ENCODE data around the gene DAB2IP. TPM values are rescaled to one million over a fixed set of nuclear protein-coding genes. Genes with fewer than 3 reads are reported as not detected.

The DAB2IP gene
- polyA plus RNA-seq, 1 donor (not counting 4 experiments of a cell fraction or from before 2014, with no cell fraction given), result 28.6 TPM

GRCh38 chr9:121638901-121639592 lies 12.4 kb upstream of the DAB2IP start:
- DNase-seq (ENCODE audit: low read depth, low spot score), result no peak
- no peaks in the 10 kb centered on the region for H3K79me2 ChIP-seq (ENCODE audit: control insufficient read depth, insufficient read depth, low read length)
- H2AFZ ChIP-seq (ENCODE audit: control insufficient read depth, low read length), result no peak overlapping the region
- dilution Hi-C loops (cut with MboI; ENCODE audit: extremely low pct_ligation_motif_present, low sequenced_read_pairs), result no loop called here
- TF ChIP-seq, protein P1, sequence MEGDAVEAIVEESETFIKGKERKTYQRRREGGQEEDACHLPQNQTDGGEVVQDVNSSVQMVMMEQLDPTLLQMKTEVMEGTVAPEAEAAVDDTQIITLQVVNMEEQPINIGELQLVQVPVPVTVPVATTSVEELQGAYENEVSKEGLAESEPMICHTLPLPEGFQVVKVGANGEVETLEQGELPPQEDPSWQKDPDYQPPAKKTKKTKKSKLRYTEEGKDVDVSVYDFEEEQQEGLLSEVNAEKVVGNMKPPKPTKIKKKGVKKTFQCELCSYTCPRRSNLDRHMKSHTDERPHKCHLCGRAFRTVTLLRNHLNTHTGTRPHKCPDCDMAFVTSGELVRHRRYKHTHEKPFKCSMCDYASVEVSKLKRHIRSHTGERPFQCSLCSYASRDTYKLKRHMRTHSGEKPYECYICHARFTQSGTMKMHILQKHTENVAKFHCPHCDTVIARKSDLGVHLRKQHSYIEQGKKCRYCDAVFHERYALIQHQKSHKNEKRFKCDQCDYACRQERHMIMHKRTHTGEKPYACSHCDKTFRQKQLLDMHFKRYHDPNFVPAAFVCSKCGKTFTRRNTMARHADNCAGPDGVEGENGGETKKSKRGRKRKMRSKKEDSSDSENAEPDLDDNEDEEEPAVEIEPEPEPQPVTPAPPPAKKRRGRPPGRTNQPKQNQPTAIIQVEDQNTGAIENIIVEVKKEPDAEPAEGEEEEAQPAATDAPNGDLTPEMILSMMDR (optimal IDR thresholded peaks at IDR 0.05 in 1 of 3, IDR thresholded peaks at IDR 0.05 in 1 of 3, conservative IDR thresholded peaks at IDR 0.05 in 1 of 3; ENCODE audit: extremely low read depth in 1 of 3, insufficient read depth in 2 of 3, low read length in 3 of 3), result no peak
- TF ChIP-seq EZH2 (IDR thresholded peaks at IDR 0.05; ENCODE audit: low read length), result no peak
- H3K4me1 ChIP-seq (ENCODE audit: control insufficient read depth, extremely low read depth, insufficient read depth, low read length), result peaks cover 28% of the 10 kb centered on the region
- no peak overlapping the region for H3K4me3 ChIP-seq (ENCODE audit: control insufficient read depth in 2 of 3, extremely low read depth in 1 of 3, insufficient read depth in 2 of 3, low read depth in 1 of 3, low read length in 3 of 3)
- no peak overlapping the region for H3K9ac ChIP-seq (ENCODE audit: control insufficient read depth, extremely low read depth, insufficient read depth, low read length)
- no peaks in the 10 kb centered on the region for H4K20me1 ChIP-seq (ENCODE audit: control insufficient read depth, extremely low read depth, insufficient read depth, low read length)
- H3K9me3 ChIP-seq (ENCODE audit: control insufficient read depth, low read depth, low read length), result no peaks in the 10 kb centered on the region
- H3K9me1 ChIP-seq (ENCODE audit: control insufficient read depth, extremely low read depth, insufficient read depth, low read length), result no peaks in the 10 kb centered on the region
- H3K27me3 ChIP-seq (ENCODE audit: control insufficient read depth, extremely low read depth, insufficient read depth, low read length), result no peaks in the 10 kb centered on the region
- H3K27ac ChIP-seq (ENCODE audit: control insufficient read depth, insufficient read depth, low read length), result no peak overlapping the region
- no peak for FAIRE-seq
- H3K36me3 ChIP-seq (ENCODE audit: control insufficient read depth in 2 of 2, extremely low read depth in 1 of 2, insufficient read depth in 2 of 2, low read length in 2 of 2), result no peaks in the 10 kb centered on the region
- H3K4me2 ChIP-seq (ENCODE audit: control insufficient read depth, extremely low read depth, insufficient read depth, low read depth, low read length), result no peak overlapping the region

DNA sequence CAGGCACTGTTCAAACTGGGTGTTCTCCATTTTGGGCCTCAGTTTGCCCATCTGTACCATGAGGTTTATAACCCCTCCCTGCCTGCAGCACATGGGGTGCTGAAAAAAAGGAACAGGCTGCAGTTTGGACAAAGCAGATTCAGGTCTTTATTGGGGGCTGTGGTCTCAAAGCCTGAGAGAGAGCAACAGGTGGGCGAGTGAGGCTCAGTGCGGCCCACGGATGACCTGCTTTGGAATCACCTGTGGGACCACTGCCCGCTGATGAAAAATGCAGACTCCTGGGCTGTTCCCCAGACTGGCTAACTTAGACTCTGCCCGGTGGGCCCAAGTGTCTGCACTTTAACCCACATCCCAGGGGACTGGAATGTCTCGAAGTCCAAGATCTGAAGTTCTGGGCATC lies 11.8 kb upstream of the DAB2IP start:
- Histone ChIP-seq H2AFZ (ENCODE audit: control insufficient read depth, low read length) (no peak overlapping the region), H3K9me1 (ENCODE audit: control insufficient read depth, extremely low read depth, insufficient read depth, low read length) (no peaks in the 10 kb centered on the region), H3K4me2 (ENCODE audit: control insufficient read depth, extremely low read depth, insufficient read depth, low read depth, low read length) (no peak overlapping the region), H3K36me3 (ENCODE audit: control insufficient read depth in 2 of 2, extremely low read depth in 1 of 2, insufficient read depth in 2 of 2, low read length in 2 of 2) (no peaks in the 10 kb centered on the region), H3K9me3 (ENCODE audit: control insufficient read depth, low read depth, low read length) (no peaks in the 10 kb centered on the region), H3K4me3 (ENCODE audit: control insufficient read depth in 2 of 3, extremely low read depth in 1 of 3, insufficient read depth in 2 of 3, low read depth in 1 of 3, low read length in 3 of 3) (no peak overlapping the region), H4K20me1 (ENCODE audit: control insufficient read depth, extremely low read depth, insufficient read depth, low read length) (no peaks in the 10 kb centered on the region), H3K79me2 (ENCODE audit: control insufficient read depth, insufficient read depth, low read length) (no peaks in the 10 kb centered on the region), H3K27me3 (ENCODE audit: control insufficient read depth, extremely low read depth, insufficient read depth, low read length) (no peaks in the 10 kb centered on the region), H3K9ac (ENCODE audit: control insufficient read depth, extremely low read depth, insufficient read depth, low read length) (no peak overlapping the region), H3K4me1 (ENCODE audit: control insufficient read depth, extremely low read depth, insufficient read depth, low read length) (peaks cover 23% of the 10 kb centered on the region), H3K27ac (ENCODE audit: control insufficient read depth, insufficient read depth, low read length) (no peak overlapping the region)
- dilution Hi-C loops (cut with MboI; ENCODE audit: extremely low pct_ligation_motif_present, low sequenced_read_pairs), result no loop called here
- no peak for FAIRE-seq
- TF ChIP-seq EZH2 (IDR thresholded peaks at IDR 0.05; ENCODE audit: low read length), result no peak
- TF ChIP-seq, protein P1 (optimal IDR thresholded peaks at IDR 0.05 in 1 of 3, IDR thresholded peaks at IDR 0.05 in 1 of 3, conservative IDR thresholded peaks at IDR 0.05 in 1 of 3; ENCODE audit: extremely low read depth in 1 of 3, insufficient read depth in 2 of 3, low read length in 3 of 3), result no peak
- no peak for DNase-seq (ENCODE audit: low read depth, low spot score)
